CD4-positive, CD25-positive, alpha-beta regulatory T cell (primary cell): ENCODE results near the gene TTC9B. TPM values are rescaled to one million over a fixed set of nuclear protein-coding genes. Genes with fewer than 3 reads are reported as not detected.

Source experiments
- ATAC-seq, 2 donors: fragments of 150-1000 bp; cut with Tn5 transposase; one replicate each; pipeline ENCODE4 v1.10.0; 2021; ENCODE audit warnings: low read depth in 2 of 2, moderate number of reproducible peaks in 2 of 2, moderate library complexity in 1 of 2
- DNase-seq, 3 donors: peaks; one replicate each; pipeline versions ENCODE4 v3.0.0 to v3.0.0-alpha.2; 2012 to 2022; ENCODE audit warnings: mixed read lengths in 1 of 3
- H3K27ac ChIP-seq: one replicate; pipeline ENCODE4 v1.7.0; 2013; ENCODE audit warnings: mild to moderate bottlenecking, low read length; ENCODE audit not compliant: insufficient read depth, poor library complexity, severe bottlenecking
- H3K27me3 ChIP-seq: one replicate; pipeline ENCODE4 v1.7.0; 2013; ENCODE audit warnings: low read length; ENCODE audit not compliant: control insufficient read depth, insufficient read depth
- H3K36me3 ChIP-seq: one replicate; pipeline ENCODE4 v1.7.0; 2013; ENCODE audit warnings: mild to moderate bottlenecking, low read length, moderate library complexity; ENCODE audit not compliant: control insufficient read depth, insufficient read depth
- H3K4me1 ChIP-seq: 2 replicates; pipeline ENCODE4 v1.7.0; 2013; ENCODE audit warnings: mild to moderate bottlenecking, low read length; ENCODE audit not compliant: insufficient read depth, control insufficient read depth, poor library complexity, severe bottlenecking
- H3K4me3 ChIP-seq: one replicate; pipeline ENCODE4 v1.7.0; 2013; ENCODE audit warnings: low read depth, mild to moderate bottlenecking, low read length, moderate library complexity
- H3K9me3 ChIP-seq, 2 experiments: 1 replicate in 1 of 2; 2 replicates in 1 of 2; pipeline ENCODE4 v1.7.0; 2013; ENCODE audit warnings: low read length in 2 of 2, mild to moderate bottlenecking in 1 of 2, moderate library complexity in 1 of 2; ENCODE audit not compliant: control insufficient read depth in 2 of 2
- H3K27ac Mint-ChIP-seq, 3 donors: one replicate each; pipeline ENCODE4 v1.8.0; 2020 to 2022; ENCODE audit warnings: mild to moderate bottlenecking in 3 of 3, mixed read lengths in 3 of 3, moderate library complexity in 2 of 3
- H3K27me3 Mint-ChIP-seq: one replicate; pipeline ENCODE4 v1.8.0; 2022; ENCODE audit warnings: mild to moderate bottlenecking, mixed read lengths
- H3K36me3 Mint-ChIP-seq: one replicate; pipeline ENCODE4 v1.8.0; 2020; ENCODE audit warnings: mixed read lengths
- H3K4me1 Mint-ChIP-seq, 4 donors: one replicate each; pipeline ENCODE4 v1.8.0; 2020 to 2022; ENCODE audit warnings: mixed read lengths in 4 of 4, mild to moderate bottlenecking in 1 of 4
- H3K4me3 Mint-ChIP-seq, 4 donors: one replicate each; pipeline ENCODE4 v1.8.0; 2020 to 2022; ENCODE audit warnings: mild to moderate bottlenecking in 4 of 4, mixed read lengths in 4 of 4, moderate library complexity in 3 of 4
- H3K9me3 Mint-ChIP-seq, 7 donors: one replicate each; pipeline ENCODE4 v1.8.0; 2020 to 2022; ENCODE audit warnings: mixed read lengths in 7 of 7, mild to moderate bottlenecking in 3 of 7, moderate library complexity in 2 of 7
- polyA plus RNA-seq, 4 donors: library from polyadenylated mRNA; unstranded; fragments of 300-500 nt; fragmentation: Illumina TruSeq; gene quantifications; one replicate each; pipeline ENCODE4 v1.2.3, GENCODE V29; 2021
- total RNA-seq: library from RNA; stranded (reverse); gene quantifications from one replicate; pipeline ENCODE4 v1.2.3, GENCODE V29; 2022

The TTC9B gene
- total and polyA plus RNA-seq, 5 donors from 2014 or later: not detected

DNA sequence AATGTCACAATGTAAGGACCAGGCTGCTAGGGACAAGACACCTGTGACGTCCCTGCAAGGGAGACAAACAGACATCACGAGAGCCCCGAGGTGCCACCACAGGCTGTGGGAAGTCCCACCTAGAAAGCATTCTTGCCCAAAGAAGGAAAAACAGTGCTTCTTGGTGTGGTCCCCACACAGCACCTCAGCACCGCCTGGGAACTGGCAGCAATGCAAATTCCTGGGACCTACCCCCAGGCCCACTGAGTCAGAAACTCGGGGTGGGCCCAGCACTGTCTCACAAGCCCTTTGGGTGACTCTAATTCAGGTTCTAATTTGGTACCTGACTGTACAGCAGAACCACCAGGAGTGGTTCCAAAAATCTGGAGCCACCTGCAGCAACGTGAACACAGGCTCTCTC lies 22.1 kb upstream of the TTC9B start:
- Mint-ChIP-seq H3K27me3 (no peaks in the 10 kb centered on the region), H3K27ac (no peak overlapping the region), H3K36me3 (peaks cover 25% of the 10 kb centered on the region), H3K9me3 (no peaks in the 10 kb centered on the region), H3K4me1 (peaks cover 0 to 13% (median 6%) of the 10 kb centered on the region in 4 donors), H3K4me3 (no peak overlapping the region)
- peaks cover 74% of the 10 kb centered on the region for H3K36me3 ChIP-seq
- no peak overlapping the region for H3K27ac ChIP-seq
- no peak for DNase-seq
- no peak for ATAC-seq
- H3K27me3 ChIP-seq: no peaks in the 10 kb centered on the region
- no peaks in the 10 kb centered on the region for H3K9me3 ChIP-seq
- H3K4me3 ChIP-seq: no peak overlapping the region
- H3K4me1 ChIP-seq: no peaks in the 10 kb centered on the region

DNA sequence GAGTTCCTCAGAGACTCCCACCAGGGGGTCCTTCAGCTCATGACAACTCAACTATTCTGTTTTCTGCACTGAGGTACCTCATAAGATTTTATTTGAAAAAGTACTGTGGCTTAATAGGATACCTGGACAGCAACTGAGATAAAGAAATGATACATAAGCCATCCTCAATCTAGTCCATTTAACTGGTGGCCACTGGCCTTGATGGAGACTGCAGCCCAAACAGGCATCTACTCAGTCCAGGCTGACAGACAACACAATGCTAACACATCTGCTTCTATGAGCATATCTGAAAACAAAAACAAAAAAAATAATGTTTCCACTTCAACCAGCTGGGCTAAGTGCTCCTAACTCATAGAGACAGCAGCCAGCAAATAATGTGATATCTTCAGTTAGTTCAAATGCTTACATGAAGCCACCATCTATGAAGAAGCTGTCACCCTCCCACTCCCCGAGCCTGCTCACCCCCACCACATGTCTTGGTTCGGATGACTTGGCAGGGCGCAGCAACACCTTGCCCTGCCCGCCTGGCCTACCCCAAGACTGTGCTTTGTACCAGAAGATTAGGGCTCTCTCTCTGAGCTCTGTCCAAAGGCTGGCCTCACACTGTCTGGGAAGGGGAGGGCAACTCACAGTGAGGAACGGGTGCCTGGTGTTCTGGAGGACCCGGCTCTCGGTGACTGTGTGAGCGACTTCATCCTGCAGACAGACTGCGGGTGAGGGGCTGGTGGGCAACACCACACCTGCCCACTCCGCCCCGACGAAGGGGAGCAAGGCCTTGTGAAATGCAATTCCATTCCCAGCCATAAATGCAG lies 21.4 kb upstream of the TTC9B start:
- no peak overlapping the region for H3K4me3 Mint-ChIP-seq
- H3K4me1 Mint-ChIP-seq: peaks cover 0 to 7% (median under 1%) of the 10 kb centered on the region in 4 donors
- Histone ChIP-seq H3K36me3 (peaks cover 74% of the 10 kb centered on the region), H3K9me3 (no peaks in the 10 kb centered on the region), H3K4me3 (no peak overlapping the region), H3K27me3 (no peaks in the 10 kb centered on the region), H3K27ac (no peak overlapping the region), H3K4me1 (no peaks in the 10 kb centered on the region)
- no peaks in the 10 kb centered on the region for H3K27me3 Mint-ChIP-seq
- DNase-seq (no peak), ATAC-seq (no peak)
- H3K36me3 Mint-ChIP-seq: peaks cover 22% of the 10 kb centered on the region
- no peaks in the 10 kb centered on the region for H3K9me3 Mint-ChIP-seq
- H3K27ac Mint-ChIP-seq: no peak overlapping the region

DNA sequence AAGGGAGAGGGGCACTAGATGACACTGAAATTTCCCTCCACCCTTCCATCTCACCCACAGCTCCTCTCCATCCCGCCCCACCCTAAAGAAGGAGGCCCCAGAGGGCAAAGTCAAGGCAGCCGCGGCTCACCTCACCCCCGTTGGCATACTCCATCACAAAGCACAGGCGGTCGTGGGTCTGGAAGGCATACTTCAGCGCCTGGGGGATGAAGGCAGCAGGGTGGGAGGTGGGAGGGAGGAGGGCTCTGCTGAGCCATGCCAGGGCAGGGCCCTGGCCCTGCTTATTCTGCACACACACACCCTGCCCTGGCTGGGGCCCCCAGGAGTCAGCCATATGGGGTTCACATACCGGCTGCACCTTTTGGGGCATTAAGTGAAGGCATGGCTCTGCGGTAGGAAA lies 20.6 kb upstream of the TTC9B start:
- Histone ChIP-seq H3K4me1 (no peaks in the 10 kb centered on the region), H3K9me3 (no peaks in the 10 kb centered on the region), H3K27ac (no peak overlapping the region), H3K27me3 (no peaks in the 10 kb centered on the region), H3K36me3 (peaks cover 71% of the 10 kb centered on the region), H3K4me3 (no peak overlapping the region)
- no peaks in the 10 kb centered on the region for H3K27me3 Mint-ChIP-seq
- no peak overlapping the region for H3K4me3 Mint-ChIP-seq
- H3K9me3 Mint-ChIP-seq: no peaks in the 10 kb centered on the region
- DNase-seq (no peak), ATAC-seq (no peak)
- no peak overlapping the region for H3K27ac Mint-ChIP-seq
- peaks cover 22% of the 10 kb centered on the region for H3K36me3 Mint-ChIP-seq
- peaks cover 0 to 7% (median under 1%) of the 10 kb centered on the region in 4 donors for H3K4me1 Mint-ChIP-seq

DNA sequence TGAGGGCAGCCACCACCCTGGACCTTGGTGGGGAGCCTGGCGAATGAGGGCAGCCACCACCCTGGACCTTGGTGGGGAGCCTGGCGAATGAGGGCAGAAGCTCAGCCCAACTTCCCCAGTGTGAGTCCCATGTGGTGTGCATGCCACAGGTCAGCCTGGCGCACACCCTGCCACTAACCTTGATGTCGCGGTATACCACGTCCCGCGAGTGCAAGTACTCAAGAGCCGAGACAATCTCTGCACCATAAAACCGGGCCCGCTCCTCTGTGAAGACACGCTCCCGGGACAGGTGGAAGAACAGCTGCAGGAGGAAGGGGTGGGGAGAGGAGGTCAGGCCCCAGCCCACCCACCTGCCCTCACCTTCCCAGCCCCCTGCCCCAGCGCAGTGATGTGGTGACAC lies 19.6 kb upstream of the TTC9B start:
- Histone ChIP-seq H3K4me3 (no peak overlapping the region), H3K4me1 (no peaks in the 10 kb centered on the region), H3K36me3 (peaks cover 71% of the 10 kb centered on the region), H3K9me3 (no peaks in the 10 kb centered on the region), H3K27ac (no peak overlapping the region), H3K27me3 (no peaks in the 10 kb centered on the region)
- H3K27ac Mint-ChIP-seq: no peak overlapping the region
- H3K4me1 Mint-ChIP-seq: peaks cover 0 to 4% (median under 1%) of the 10 kb centered on the region in 4 donors
- H3K27me3 Mint-ChIP-seq: no peaks in the 10 kb centered on the region
- no peaks in the 10 kb centered on the region for H3K9me3 Mint-ChIP-seq
- peaks cover 18% of the 10 kb centered on the region for H3K36me3 Mint-ChIP-seq
- ATAC-seq (no peak), DNase-seq (no peak)
- H3K4me3 Mint-ChIP-seq: no peak overlapping the region

DNA sequence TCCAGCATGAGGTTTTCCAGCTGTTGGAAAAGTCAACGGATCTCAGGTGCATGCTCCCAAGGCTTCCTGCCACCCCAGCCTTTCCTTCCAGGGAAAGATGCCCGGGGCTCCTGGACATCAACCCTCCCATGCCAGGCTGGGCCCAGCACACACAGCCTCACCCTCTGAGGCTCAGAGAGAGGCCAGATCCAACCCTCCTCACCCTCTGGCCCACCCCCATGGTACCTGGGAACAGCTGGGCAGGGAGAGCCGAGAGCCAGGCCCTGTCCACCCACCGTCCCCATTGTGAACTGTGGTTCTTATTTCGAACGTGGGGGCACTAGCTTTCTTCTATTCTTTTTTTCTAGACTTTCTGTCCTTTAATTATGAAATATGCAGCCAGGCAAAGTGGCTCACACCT lies 18.2 kb upstream of the TTC9B start:
- no peak overlapping the region for H3K27ac ChIP-seq
- no peaks in the 10 kb centered on the region for H3K27me3 Mint-ChIP-seq

DNA sequence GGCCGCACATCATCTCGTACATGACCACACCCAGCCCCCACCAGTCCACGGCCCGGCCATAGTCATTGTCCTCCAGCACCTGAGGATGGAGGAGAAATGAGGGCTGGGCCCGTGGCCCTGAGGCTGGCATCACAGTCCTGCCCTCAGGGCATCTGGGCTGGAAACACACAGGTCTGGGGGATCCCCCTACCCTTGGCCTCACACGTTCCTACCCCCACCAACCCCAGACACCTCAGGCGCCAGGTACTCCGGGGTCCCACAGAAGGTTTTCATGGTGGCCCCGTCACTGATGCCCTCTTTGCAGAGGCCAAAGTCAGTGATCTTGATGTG lies 17.8 kb upstream of the TTC9B start:
- ATAC-seq: no peak
- peaks cover 0 to 2% (median 0%) of the 10 kb centered on the region in 4 donors for H3K4me1 Mint-ChIP-seq
- Histone ChIP-seq H3K27ac (no peak overlapping the region), H3K4me1 (no peaks in the 10 kb centered on the region), H3K4me3 (no peak overlapping the region), H3K27me3 (no peaks in the 10 kb centered on the region), H3K9me3 (no peaks in the 10 kb centered on the region), H3K36me3 (peaks cover 54% of the 10 kb centered on the region)
- no peak overlapping the region for H3K27ac Mint-ChIP-seq
- H3K27me3 Mint-ChIP-seq: no peaks in the 10 kb centered on the region
- peaks cover 15% of the 10 kb centered on the region for H3K36me3 Mint-ChIP-seq
- DNase-seq: no peak
- H3K9me3 Mint-ChIP-seq: no peaks in the 10 kb centered on the region
- no peak overlapping the region for H3K4me3 Mint-ChIP-seq

More for the DNA sequence above, 18.2 kb upstream of the TTC9B start:
- no peak overlapping the region for H3K4me3 ChIP-seq
- no peak overlapping the region for H3K4me3 Mint-ChIP-seq
- H3K9me3 Mint-ChIP-seq: no peaks in the 10 kb centered on the region
- no peaks in the 10 kb centered on the region for H3K27me3 ChIP-seq
- no peaks in the 10 kb centered on the region for H3K4me1 ChIP-seq
- no peaks in the 10 kb centered on the region for H3K9me3 ChIP-seq
- no peak overlapping the region for H3K27ac Mint-ChIP-seq
- peaks cover 0 to 2% (median 0%) of the 10 kb centered on the region in 4 donors for H3K4me1 Mint-ChIP-seq
- ATAC-seq (no peak), DNase-seq (no peak)
- H3K36me3 Mint-ChIP-seq: peaks cover 18% of the 10 kb centered on the region
- peaks cover 58% of the 10 kb centered on the region for H3K36me3 ChIP-seq

DNA sequence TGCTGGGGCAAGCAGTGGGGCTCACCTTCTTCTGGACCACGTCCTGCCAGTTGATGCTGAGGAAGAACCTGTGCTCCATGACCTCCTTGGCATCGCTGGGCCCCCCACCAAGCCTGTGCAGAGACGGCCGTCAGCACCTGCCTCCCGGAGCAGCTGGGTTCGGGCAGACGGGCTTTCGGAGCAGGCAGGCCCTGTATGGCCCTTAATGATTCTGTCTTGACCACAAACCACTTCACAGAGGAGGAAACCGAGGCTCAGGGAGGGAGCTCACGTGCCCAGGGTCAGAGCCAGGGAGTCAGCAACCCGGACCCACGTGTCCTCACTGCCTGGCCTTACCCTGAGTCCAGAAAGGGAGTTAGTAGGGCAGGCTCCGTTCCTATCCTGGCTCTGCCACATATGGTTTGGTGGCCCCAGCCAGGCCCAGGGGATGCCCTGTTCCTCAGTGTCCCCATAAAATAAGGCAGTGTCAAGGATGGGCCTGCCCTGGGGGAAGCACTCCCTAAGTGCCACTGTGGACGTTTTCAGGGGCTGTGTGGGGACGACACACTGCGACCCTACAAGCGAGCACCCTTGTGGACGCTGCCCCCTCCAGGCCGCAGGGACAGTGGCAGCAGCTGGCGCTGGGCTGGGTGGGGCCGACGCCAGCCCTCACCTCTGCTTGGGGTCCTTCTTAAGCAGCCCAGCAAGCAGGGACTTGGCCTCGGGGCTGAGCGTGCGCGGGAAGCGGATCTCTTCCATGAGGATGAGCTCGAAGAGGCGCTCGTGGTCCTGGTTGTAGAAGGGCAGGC lies 17.2 kb upstream of the TTC9B start:
- Histone ChIP-seq H3K4me1 (no peaks in the 10 kb centered on the region), H3K36me3 (peaks cover 49% of the 10 kb centered on the region), H3K9me3 (no peaks in the 10 kb centered on the region), H3K27me3 (no peaks in the 10 kb centered on the region), H3K27ac (no peak overlapping the region), H3K4me3 (no peak overlapping the region)
- Mint-ChIP-seq H3K36me3 (peaks cover 13% of the 10 kb centered on the region), H3K4me3 (no peak overlapping the region), H3K27me3 (no peaks in the 10 kb centered on the region), H3K27ac (no peak overlapping the region), H3K9me3 (no peaks in the 10 kb centered on the region), H3K4me1 (peaks cover 0 to 2% (median 0%) of the 10 kb centered on the region in 4 donors)
- DNase-seq (no peak), ATAC-seq (no peak)
